K562 (cell line): Measurements from ENCODE around the gene MLLT11. TPM values are rescaled to one million over a fixed set of nuclear protein-coding genes. Genes with fewer than 3 reads are reported as not detected.
A peak's percentile ranks its signal among the peaks of the same experiment; 100 is the strongest.

Source experiments
- ETV5 ChIP-seq: sonication (generic); formaldehyde crosslinking; IDR thresholded peaks from 2 replicates; pipeline ENCODE4 v1.4.0; 2020; ENCODE audit warnings: low read depth, mild to moderate bottlenecking, missing genetic modification reagents
- FOXK1 ChIP-seq: sonication (generic); formaldehyde crosslinking; IDR thresholded peaks from 2 replicates; pipeline ENCODE4 v1.8.0; 2022; ENCODE audit warnings: missing genetic modification reagents, mild to moderate bottlenecking, borderline replicate concordance
- KDM5B ChIP-seq: fragments of 200-600 bp; sonication (generic); IDR thresholded peaks from 2 replicates; pipeline ENCODE4 v1.6.1; 2012; ENCODE audit warnings: low read depth, mild to moderate bottlenecking, moderate library complexity, low read length, control low read depth, inconsistent platforms; ENCODE audit not compliant: insufficient replicate concordance
- MGA ChIP-seq: fragments of 450-650 bp; IDR thresholded peaks from 2 replicates; pipeline ENCODE4 v1.6.1; 2016; ENCODE audit warnings: mild to moderate bottlenecking, moderate library complexity
- NCOA4 ChIP-seq: fragments of 450-650 bp; IDR thresholded peaks from 2 replicates; pipeline ENCODE4 v1.6.1; 2018; ENCODE audit warnings: mild to moderate bottlenecking; ENCODE audit not compliant: partially characterized antibody
- THAP12 ChIP-seq: fragments of 250-450 bp; sonication (Bioruptor Pico); IDR thresholded peaks from 2 replicates; pipeline ENCODE4 v1.9.0; 2021; ENCODE audit warnings: mild to moderate bottlenecking, inconsistent platforms
- ZNF696 ChIP-seq: fragments of 250-450 bp; sonication (Bioruptor Pico); conservative IDR thresholded peaks from 2 replicates; pipeline ENCODE4 v1.4.0; 2020; ENCODE audit warnings: mild to moderate bottlenecking, moderate library complexity
- ZNF764 ChIP-seq: fragments of 250-450 bp; sonication (Bioruptor Pico); IDR thresholded peaks from 2 replicates; pipeline ENCODE4 v1.4.0; 2020; ENCODE audit warnings: low read depth, mild to moderate bottlenecking, moderate library complexity
- ZNF830 ChIP-seq: fragments of 250-450 bp; sonication (Bioruptor Pico); IDR thresholded peaks from 2 replicates; pipeline ENCODE4 v1.5.0; 2021; ENCODE audit warnings: mild to moderate bottlenecking
- polyA plus RNA-seq, 8 experiments: library from polyadenylated mRNA; depleted of rRNA in 4 of 8; stranded (reverse) in 5 of 8; unstranded in 3 of 8; fragments of >200 nt; fragmentation: Nextera tagmentation in 2 of 8; fragmentation: Illumina TruSeq in 1 of 8; extraction: Ambion mirVana in 2 of 8; extraction: Trizol in 1 of 8; gene quantifications; 2 replicates each; pipeline versions ENCODE4 v1.2.1 to v1.2.3, GENCODE V29; 2011 to 2014; ENCODE audit warnings: inconsistent platforms in 1 of 8, missing spikeins in 1 of 8
- total RNA-seq, 7 experiments: library from RNA; depleted of rRNA in 6 of 7; stranded (reverse); fragments of >200 nt in 6 of 7; fragmentation: Illumina TruSeq in 2 of 7; extraction: Trizol in 2 of 7; gene quantifications; 2 replicates each; pipeline versions ENCODE4 v1.2.1 to v1.2.3, GENCODE V29; 2011 to 2021; ENCODE audit warnings: low replicate concordance in 1 of 7
- TF ChIP-seq, protein P1 (sequence below): fragments of 250-450 bp; sonication (Bioruptor Pico); IDR thresholded peaks from 2 replicates; pipeline ENCODE4 v1.4.0; 2020; ENCODE audit warnings: mild to moderate bottlenecking, moderate library complexity, borderline replicate concordance

The MLLT11 gene
- total and polyA plus RNA-seq, 9 of the 15 experiments (the other 6 are each of a cell fraction or from before 2014, with no cell fraction given) = 12.1 to 91.0 (median 22.0) TPM

- TF ChIP-seq MGA = no peak
- no peak for TF ChIP-seq ZNF764 (CRISPR knock-in tag)
- TF ChIP-seq FOXK1 (CRISPR knock-in tag) = peak; percentile 80; the same call in 1 of the 2 replicates
- no peak for TF ChIP-seq ZNF830 (CRISPR knock-in tag)
- no peak for TF ChIP-seq NCOA4
- no peak; the same call in 1 of the 2 replicates for TF ChIP-seq ETV5 (CRISPR knock-in tag)
- no peak for TF ChIP-seq THAP12
- TF ChIP-seq, protein P1, sequence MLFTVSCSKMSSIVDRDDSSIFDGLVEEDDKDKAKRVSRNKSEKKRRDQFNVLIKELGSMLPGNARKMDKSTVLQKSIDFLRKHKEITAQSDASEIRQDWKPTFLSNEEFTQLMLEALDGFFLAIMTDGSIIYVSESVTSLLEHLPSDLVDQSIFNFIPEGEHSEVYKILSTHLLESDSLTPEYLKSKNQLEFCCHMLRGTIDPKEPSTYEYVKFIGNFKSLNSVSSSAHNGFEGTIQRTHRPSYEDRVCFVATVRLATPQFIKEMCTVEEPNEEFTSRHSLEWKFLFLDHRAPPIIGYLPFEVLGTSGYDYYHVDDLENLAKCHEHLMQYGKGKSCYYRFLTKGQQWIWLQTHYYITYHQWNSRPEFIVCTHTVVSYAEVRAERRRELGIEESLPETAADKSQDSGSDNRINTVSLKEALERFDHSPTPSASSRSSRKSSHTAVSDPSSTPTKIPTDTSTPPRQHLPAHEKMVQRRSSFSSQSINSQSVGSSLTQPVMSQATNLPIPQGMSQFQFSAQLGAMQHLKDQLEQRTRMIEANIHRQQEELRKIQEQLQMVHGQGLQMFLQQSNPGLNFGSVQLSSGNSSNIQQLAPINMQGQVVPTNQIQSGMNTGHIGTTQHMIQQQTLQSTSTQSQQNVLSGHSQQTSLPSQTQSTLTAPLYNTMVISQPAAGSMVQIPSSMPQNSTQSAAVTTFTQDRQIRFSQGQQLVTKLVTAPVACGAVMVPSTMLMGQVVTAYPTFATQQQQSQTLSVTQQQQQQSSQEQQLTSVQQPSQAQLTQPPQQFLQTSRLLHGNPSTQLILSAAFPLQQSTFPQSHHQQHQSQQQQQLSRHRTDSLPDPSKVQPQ (CRISPR knock-in tag) = no peak
- no peak for TF ChIP-seq ZNF696
- TF ChIP-seq KDM5B = peak; percentile 37
Measured at GRCh38 chr1:151054971-151055547, 5.1 kb upstream of the MLLT11 start (continued).
